H1 (cell line): Measurements from ENCODE around the gene COL6A1. TPM values are rescaled to one million over a fixed set of nuclear protein-coding genes. Genes with fewer than 3 reads are reported as not detected.

Experiments
- CTCF ChIA-PET: fragments of 300-600 bp; sonication (Branson Sonifier 250); formaldehyde crosslinking; loops from one replicate; lab custom pipeline; 2021; ENCODE audit not compliant: partially characterized antibody; lab: Charles Lee
- POLR2A ChIA-PET: fragments of 300-600 bp; sonication (Branson Sonifier 250); formaldehyde crosslinking; loops from one replicate; lab custom pipeline; 2021; ENCODE audit warnings: inconsistent platforms; ENCODE audit not compliant: partially characterized antibody; lab: Charles Lee
- DNase-seq, 2 experiments: peaks; one replicate each; pipeline versions ENCODE4 v3.0.0 to v3.0.0-alpha.2; 2010 to 2022; ENCODE audit warnings: low spot score in 2 of 2, low read depth in 1 of 2, mixed read lengths in 1 of 2
- FAIRE-seq: peaks from 2 replicates; lab custom pipeline; 2011; peaks lifted over from hg19 to GRCh38; lab: Jason Lieb, UNC
- H2AFZ ChIP-seq: 2 replicates; pipeline ENCODE4 v1.8.1; 2012; ENCODE audit warnings: low read length, inconsistent platforms
- H2AK5ac ChIP-seq: 2 replicates; pipeline ENCODE4 v1.6.1; 2013; ENCODE audit warnings: low read depth, low read length
- H2BK120ac ChIP-seq: replicated peaks from 2 replicates; pipeline ENCODE3; 2013; ENCODE audit warnings: low read depth, low read length, inconsistent platforms
- H2BK12ac ChIP-seq: 2 replicates; pipeline ENCODE4 v1.6.1; 2013; ENCODE audit warnings: low read depth, low read length
- H2BK15ac ChIP-seq: 2 replicates; pipeline ENCODE4 v1.6.1; 2013; ENCODE audit warnings: low read length
- H2BK20ac ChIP-seq: 2 replicates; pipeline ENCODE4 v1.6.1; 2013; ENCODE audit warnings: low read length
- H2BK5ac ChIP-seq: 2 replicates; pipeline ENCODE4 v1.6.1; 2013; ENCODE audit warnings: low read depth, low read length
- H3K14ac ChIP-seq: 2 replicates; pipeline ENCODE4 v1.6.1; 2013; ENCODE audit warnings: inconsistent platforms; ENCODE audit not compliant: insufficient read length
- H3K18ac ChIP-seq: 2 replicates; pipeline ENCODE4 v1.6.1; 2013; ENCODE audit warnings: low read length; ENCODE audit errors: extremely low read depth
- H3K23ac ChIP-seq: 2 replicates; pipeline ENCODE4 v1.6.1; 2013; ENCODE audit warnings: inconsistent platforms; ENCODE audit not compliant: insufficient read length
- H3K23me2 ChIP-seq: 2 replicates; pipeline ENCODE4 v1.6.1; 2013; ENCODE audit warnings: low read depth, low read length
- H3K27ac ChIP-seq: 2 replicates; pipeline ENCODE4 v1.6.1; 2011; ENCODE audit warnings: low read depth, low read length, inconsistent platforms
- H3K27me3 ChIP-seq, 4 experiments: replicated peaks in 1 of 4; 1 replicate in 1 of 4; 2 replicates in 3 of 4; pipeline versions ENCODE4 v1.6.1 to v1.8.1; 2011 to 2013; ENCODE audit warnings: low read length in 3 of 4, mild to moderate bottlenecking in 3 of 4, inconsistent platforms in 2 of 4, mixed read lengths in 2 of 4, moderate library complexity in 1 of 4; ENCODE audit not compliant: control insufficient read depth in 3 of 4, insufficient read depth in 3 of 4; ENCODE audit errors: extremely low read depth in 1 of 4
- H3K36me3 ChIP-seq, 4 experiments: 2 replicates each; pipeline versions ENCODE4 v1.6.1 to v1.8.1; 2011 to 2013; ENCODE audit warnings: mild to moderate bottlenecking in 4 of 4, low read length in 3 of 4, moderate library complexity in 2 of 4, control low read depth in 1 of 4, inconsistent platforms in 1 of 4; ENCODE audit not compliant: insufficient read depth in 4 of 4, control insufficient read depth in 2 of 4
- H3K4ac ChIP-seq: replicated peaks from 2 replicates; pipeline ENCODE3; 2013; ENCODE audit warnings: low read length, low read depth, mixed read lengths, inconsistent platforms; ENCODE audit not compliant: insufficient read length
- H3K4me1 ChIP-seq, 4 experiments: replicated peaks in 1 of 4; 1 replicate in 1 of 4; 2 replicates in 3 of 4; pipeline versions ENCODE4 v1.6.1 to v1.8.1; 2011 to 2013; ENCODE audit warnings: low read length in 3 of 4, inconsistent platforms in 2 of 4, mixed read lengths in 1 of 4; ENCODE audit not compliant: insufficient read depth in 4 of 4, control insufficient read depth in 3 of 4
- H3K4me2 ChIP-seq, 2 experiments: 2 replicates each; pipeline versions ENCODE4 v1.6.1 to v1.8.1; 2011 to 2013; ENCODE audit warnings: low read depth in 2 of 2, low read length in 2 of 2, control low read depth in 1 of 2, inconsistent platforms in 1 of 2, mild to moderate bottlenecking in 1 of 2; ENCODE audit not compliant: insufficient read depth in 1 of 2
- H3K4me3 ChIP-seq, 4 experiments: fragments of 200-600, 300-600 bp in 1 of 4; sonication (generic), shearing (Covaris generic), sonication (Bioruptor Twin) in 1 of 4; 2 replicates each; pipeline versions ENCODE4 v1.5.1 to v1.8.1; 2011 to 2016; ENCODE audit warnings: low read length in 4 of 4, low read depth in 3 of 4, control low read depth in 2 of 4, inconsistent platforms in 2 of 4, mild to moderate bottlenecking in 2 of 4, mixed read lengths in 1 of 4, moderate library complexity in 1 of 4; ENCODE audit not compliant: insufficient read depth in 2 of 4; ENCODE audit errors: extremely low read depth in 1 of 4
- H3K56ac ChIP-seq: replicated peaks from 2 replicates; pipeline ENCODE3; 2013; ENCODE audit warnings: low read depth, mild to moderate bottlenecking, mixed read lengths, low read length, inconsistent platforms; ENCODE audit not compliant: insufficient read length
- H3K79me1 ChIP-seq: 2 replicates; pipeline ENCODE4 v1.6.1; 2013; ENCODE audit warnings: low read depth, low read length, control low read depth
- H3K79me2 ChIP-seq, 2 experiments: 2 replicates each; pipeline versions ENCODE4 v1.6.1 to v1.8.1; 2012 to 2013; ENCODE audit warnings: low read length in 2 of 2, mild to moderate bottlenecking in 2 of 2, inconsistent platforms in 1 of 2; ENCODE audit not compliant: insufficient read depth in 2 of 2, control insufficient read depth in 1 of 2
- H3K9ac ChIP-seq, 4 experiments: replicated peaks in 1 of 4; 1 replicate in 1 of 4; 2 replicates in 3 of 4; pipeline versions ENCODE4 v1.6.1 to v1.8.1; 2011 to 2013; ENCODE audit warnings: low read depth in 3 of 4, low read length in 3 of 4, control low read depth in 2 of 4, mild to moderate bottlenecking in 2 of 4, moderate library complexity in 2 of 4, inconsistent platforms in 1 of 4; ENCODE audit errors: extremely low read depth in 1 of 4
- H3K9me3 ChIP-seq, 2 experiments: 2 replicates each; pipeline versions ENCODE4 v1.6.1 to v1.8.1; 2012 to 2013; ENCODE audit warnings: mild to moderate bottlenecking in 2 of 2, moderate library complexity in 2 of 2, control low read depth in 1 of 2, inconsistent platforms in 1 of 2, low read depth in 1 of 2, low read length in 1 of 2, mixed read lengths in 1 of 2; ENCODE audit not compliant: insufficient read depth in 2 of 2
- H4K20me1 ChIP-seq, 2 experiments: replicated peaks in 1 of 2; 2 replicates each; pipeline versions ENCODE3 to v1.8.1; 2011 to 2013; ENCODE audit warnings: inconsistent platforms in 2 of 2, low read length in 2 of 2, mild to moderate bottlenecking in 1 of 2; ENCODE audit not compliant: insufficient read depth in 2 of 2, control insufficient read depth in 1 of 2
- H4K5ac ChIP-seq: 2 replicates; pipeline ENCODE4 v1.6.1; 2013; ENCODE audit warnings: low read length, low read depth, mixed read lengths, inconsistent platforms; ENCODE audit not compliant: insufficient read length
- H4K8ac ChIP-seq: 2 replicates; pipeline ENCODE4 v1.8.0; 2013; ENCODE audit warnings: mild to moderate bottlenecking, moderate library complexity, low read length, inconsistent platforms; ENCODE audit not compliant: insufficient read depth; ENCODE audit errors: extremely low read depth
- H4K91ac ChIP-seq: replicated peaks from 2 replicates; pipeline ENCODE3; 2013; ENCODE audit warnings: low read length, mixed read lengths, inconsistent platforms; ENCODE audit not compliant: insufficient read length
- BACH1 ChIP-seq: IDR thresholded peaks from 2 replicates; pipeline ENCODE4 v1.6.1; 2012; ENCODE audit warnings: low read length, improper control_type of control experiment
- TAF1 ChIP-seq: IDR thresholded peaks from 2 replicates; pipeline ENCODE4 v1.6.1; 2011; ENCODE audit warnings: mild to moderate bottlenecking, low read depth, low read length
- WGBS, 2 experiments: shearing (Covaris generic) in 1 of 2; methylation state at CpG; one replicate each; pipeline versions ENCODE4 v1.1.6 to v1.1.7; 2013 to 2015; ENCODE audit warnings: low lambda C conversion rate in 2 of 2, mixed read lengths in 2 of 2, inconsistent platforms in 1 of 2, low coverage in 1 of 2, missing lambda C conversion rate in 1 of 2; ENCODE audit not compliant: insufficient replicate concordance in 2 of 2, insufficient coverage in 1 of 2, insufficient read length in 1 of 2; ENCODE audit errors: extremely low coverage in 1 of 2, missing lambda C conversion rate in 1 of 2; 5-methylcytosine and 5-hydroxymethylcytosine counted together
- long read RNA-seq, 2 experiments: library from RNA in 1 of 2; library from capped mRNA in 1 of 2; stranded (forward); transcript quantifications; one replicate each; pipeline ENCODE4 v2.0.0, GENCODE V29; 2021; ENCODE audit warnings: inconsistent platforms in 1 of 2
- polyA minus RNA-seq, 3 experiments: library from RNA; depleted of rRNA, polyadenylated mRNA; stranded (reverse); fragments of >200 nt; gene quantifications; 1 replicate in 2 of 3; 2 replicates in 1 of 3; pipeline ENCODE4 v1.2.3, GENCODE V29; 2011
- polyA plus RNA-seq, 7 experiments: library from polyadenylated mRNA; depleted of rRNA in 3 of 7; stranded (reverse) in 5 of 7; unstranded in 2 of 7; fragments of >200 nt in 5 of 7; fragments of 200-250 nt in 2 of 7; gene quantifications; 1 replicate in 5 of 7; 2 replicates in 1 of 7; 4 replicates in 1 of 7; pipeline versions ENCODE4 v1.2.1 to v1.2.3, GENCODE V29; 2011 to 2013; ENCODE audit warnings: missing spikeins in 2 of 7, mixed read lengths in 2 of 7
- total RNA-seq: library from RNA; stranded (reverse); fragmentation: NEBNext Ultra II Directional; extraction: Animal tissue kit (Norgen Biotek cat#: 25700); gene quantifications from 2 replicates; pipeline ENCODE4 v1.2.1, GENCODE V29; 2021

The COL6A1 gene, protein sequence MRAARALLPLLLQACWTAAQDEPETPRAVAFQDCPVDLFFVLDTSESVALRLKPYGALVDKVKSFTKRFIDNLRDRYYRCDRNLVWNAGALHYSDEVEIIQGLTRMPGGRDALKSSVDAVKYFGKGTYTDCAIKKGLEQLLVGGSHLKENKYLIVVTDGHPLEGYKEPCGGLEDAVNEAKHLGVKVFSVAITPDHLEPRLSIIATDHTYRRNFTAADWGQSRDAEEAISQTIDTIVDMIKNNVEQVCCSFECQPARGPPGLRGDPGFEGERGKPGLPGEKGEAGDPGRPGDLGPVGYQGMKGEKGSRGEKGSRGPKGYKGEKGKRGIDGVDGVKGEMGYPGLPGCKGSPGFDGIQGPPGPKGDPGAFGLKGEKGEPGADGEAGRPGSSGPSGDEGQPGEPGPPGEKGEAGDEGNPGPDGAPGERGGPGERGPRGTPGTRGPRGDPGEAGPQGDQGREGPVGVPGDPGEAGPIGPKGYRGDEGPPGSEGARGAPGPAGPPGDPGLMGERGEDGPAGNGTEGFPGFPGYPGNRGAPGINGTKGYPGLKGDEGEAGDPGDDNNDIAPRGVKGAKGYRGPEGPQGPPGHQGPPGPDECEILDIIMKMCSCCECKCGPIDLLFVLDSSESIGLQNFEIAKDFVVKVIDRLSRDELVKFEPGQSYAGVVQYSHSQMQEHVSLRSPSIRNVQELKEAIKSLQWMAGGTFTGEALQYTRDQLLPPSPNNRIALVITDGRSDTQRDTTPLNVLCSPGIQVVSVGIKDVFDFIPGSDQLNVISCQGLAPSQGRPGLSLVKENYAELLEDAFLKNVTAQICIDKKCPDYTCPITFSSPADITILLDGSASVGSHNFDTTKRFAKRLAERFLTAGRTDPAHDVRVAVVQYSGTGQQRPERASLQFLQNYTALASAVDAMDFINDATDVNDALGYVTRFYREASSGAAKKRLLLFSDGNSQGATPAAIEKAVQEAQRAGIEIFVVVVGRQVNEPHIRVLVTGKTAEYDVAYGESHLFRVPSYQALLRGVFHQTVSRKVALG
- total RNA-seq (100 and 104 TPM in 2 replicates), polyA plus RNA-seq (2011; rRNA removed) (115 and 212 TPM in 2 replicates), polyA minus RNA-seq (2011; rRNA and poly(A)+ RNA removed) (32.7 and 35.2 TPM in 2 replicates)
- polyA plus RNA-seq (2011; cell fraction: cytosol; rRNA removed) = 118 TPM
- 658 TPM for polyA plus RNA-seq (2011; cell fraction: nucleus; rRNA removed)
- polyA plus RNA-seq (2012, experiment 1 of 2) = 110 to 163 TPM (median 152 TPM) in 4 replicates
- polyA plus RNA-seq (2012, experiment 2 of 2) = 98.6 TPM
- 176 TPM for polyA plus RNA-seq (2013, experiment 1 of 2)
- 154 TPM for polyA plus RNA-seq (2013, experiment 2 of 2)
- polyA minus RNA-seq (2011; cell fraction: cytosol; rRNA and poly(A)+ RNA removed) = 53.2 TPM
- 70.5 TPM for polyA minus RNA-seq (2011; cell fraction: nucleus; rRNA and poly(A)+ RNA removed)
- long read RNA-seq, experiment 1, transcript COL6A1-206 (6 exons, 2,358 nt) = major isoform, 9 of 81 reads
- long read RNA-seq, experiment 1, partial matches to known transcripts = 64 of 81 reads
- long read RNA-seq, experiment 1, other reads (novel, unspliced or antisense) = 8 of 81 reads
- long read RNA-seq, experiment 2, partial matches to known transcripts = 1 of 1 reads
- long read RNA-seq, experiment 2, other reads (novel, unspliced or antisense) = 0 of 1 reads

- Histone ChIP-seq H2BK5ac (peak within 1 kb of the TSS; percentile 49; the same call in 1 of the 2 replicates), H3K36me3 (peaks cover 0 to 21% (median 7%) of the 10 kb centered on the region in 4 experiments; a peak in 4 of 8 replicates), H3K18ac (peak within 1 kb of the TSS; percentile 60), H3K23me2 (peaks cover 19% of the 10 kb centered on the region; the same call in 1 of the 2 replicates), H3K79me2 (0 out of 4 replicates have a peak, but pooled peaks cover 0 to 4% of the 10 kb centered on the region in 2 experiments), H3K14ac (no peak within 1 kb of the TSS), H2BK120ac (no peak within 1 kb of the TSS), H2BK20ac (no peak within 1 kb of the TSS), H3K27me3 (peaks cover 0 to 18% (median 5%) of the 10 kb centered on the region in 4 experiments; a peak in 4 of 7 replicates), H4K20me1 (peaks cover 0 to 6% of the 10 kb centered on the region in 2 experiments), H3K4ac (peak within 1 kb of the TSS; percentile 83), H3K4me2 (peak within 1 kb of the TSS; percentile 68 to 99), H3K4me1 (peaks cover 0 to 26% (median 11%) of the 10 kb centered on the region in 4 experiments; a peak in 6 of 7 replicates), H3K9me3 (no peaks in the 10 kb centered on the region), H2BK12ac (peak within 1 kb of the TSS; percentile 23; the same call in 1 of the 2 replicates), H3K23ac (no peak within 1 kb of the TSS), H3K27ac (no peak within 1 kb of the TSS), H3K79me1 (peaks cover 4% of the 10 kb centered on the region; the same call in 1 of the 2 replicates), H2AK5ac (peak within 1 kb of the TSS; percentile 13; the same call in 1 of the 2 replicates), H2AFZ (no peak within 1 kb of the TSS), H3K56ac (peak within 1 kb of the TSS; percentile 67), H2BK15ac (0 out of 2 replicates have a peak within 1 kb of the TSS, but pooled peaks have one; percentile 25), H3K4me3 (peak within 1 kb of the TSS; percentile 62 to 91 (median 76)), H4K91ac (peak within 1 kb of the TSS; percentile 88), H4K5ac (peak within 1 kb of the TSS; percentile 52), H4K8ac (peak within 1 kb of the TSS; percentile 31; the same call in 1 of the 2 replicates), H3K9ac (peak within 1 kb of the TSS; percentile 18 to 67 (median 44); a peak in 5 of 7 replicates)
- peak; percentile 32 for FAIRE-seq
- 4% methylated on average over 42 of the region's 63 CpGs; no CpG with 5 or more reads in 1 of the 2 experiments for WGBS, 2 experiments
- ChIA-PET POLR2A (interaction anchor here (0.7 to 1.4 kb wide), 5 partner anchors 30 to 162 kb away, joined by 3 to 6 read pairs (median 3); no protein-coding TSS in a partner anchor), CTCF (interaction anchor here (0.7 to 1.5 kb wide), 5 partner anchors 8 to 118 kb away, joined by 3 to 6 read pairs (median 4); no protein-coding TSS in a partner anchor)
- DNase-seq = peak in 1 of 2 experiments; percentile 85
- peak; percentile 50 for TF ChIP-seq TAF1
- no peak for TF ChIP-seq BACH1
Measured at GRCh38 chr21:45981151-45982091, at the start of gene COL6A1. Gene COL6A1, plus strand, starts transcription at chr21:45981770. Its CDS starts 81 bp downstream, at chr21:45981851.
